Measurements from ENCODE around the gene C12orf57.
"Not testable (repeated sequence)": the region's sequence is repeated elsewhere in the genome, so short reads cannot be mapped to it uniquely, and the experiment has no call there.

C12orf57 gene

GRCh38 chr12:6943722-6944380 is at the start of gene C12orf57, which contains the start of gene RNU7-1:
TSS of gene C12orf57 (plus strand) at chr12:6944022. CDS start at chr12:6944122, 100 bp downstream.
TSS of gene RNU7-1 (plus strand) at chr12:6943816.
- peak; percentile 75 for DNase-seq

- DNase-seq: no peak
Observed at GRCh38 chr12:6894321-6894720, 49.5 kb upstream of the C12orf57 start.

- no peak for DNase-seq
Observed at GRCh38 chr12:6896846-6897435, 46.9 kb upstream of the C12orf57 start.

GRCh38 chr12:6899427-6899826 is 44.4 kb upstream of the C12orf57 start:
- no peak for DNase-seq

GRCh38 chr12:6899837-6900519 is 43.8 kb upstream of the C12orf57 start:
- DNase-seq: peak; percentile 84

- no peak for DNase-seq
Observed at GRCh38 chr12:6902448-6902847, 41.4 kb upstream of the C12orf57 start.

GRCh38 chr12:6903722-6904121 is 40.1 kb upstream of the C12orf57 start:
- peak; percentile 78 for DNase-seq

GRCh38 chr12:6904280-6905276 is 39.2 kb upstream of the C12orf57 start, which contains the start of gene LRRC23:
TSS of gene LRRC23 (plus strand) at chr12:6904822. CDS start at chr12:6905634, 812 bp downstream.
- peak; percentile 86 for DNase-seq

- DNase-seq: no peak
Observed at GRCh38 chr12:6905414-6906040, 38.3 kb upstream of the C12orf57 start.

- not testable (repeated sequence) for DNase-seq
Observed at GRCh38 chr12:6908141-6908540, 35.7 kb upstream of the C12orf57 start.

- DNase-seq: no peak
Observed at GRCh38 chr12:6909421-6910145, 34.2 kb upstream of the C12orf57 start.

- no peak for DNase-seq
Observed at GRCh38 chr12:6912164-6912935, 31.5 kb upstream of the C12orf57 start.

- no peak for DNase-seq
Observed at GRCh38 chr12:6914246-6914946, 29.4 kb upstream of the C12orf57 start, which contains the start of gene ENO2. TSS of gene ENO2 (plus strand) at chr12:6914580. CDS start at chr12:6915833, 1,253 bp downstream.

GRCh38 chr12:6914947-6915788 is 28.7 kb upstream of the C12orf57 start:
- DNase-seq: no peak

GRCh38 chr12:6915789-6916285 is 28.0 kb upstream of the C12orf57 start:
- DNase-seq: no peak

GRCh38 chr12:6916426-6917200 is 27.2 kb upstream of the C12orf57 start:
- DNase-seq: no peak

GRCh38 chr12:6917491-6918231 is 26.2 kb upstream of the C12orf57 start:
- no peak for DNase-seq

Data from GF-D8 (cell line).